AG09309 (cell line): Measurements from ENCODE around the gene HIVEP3.
A peak's percentile ranks its signal among the peaks of the same experiment; 100 is the strongest.

Experiments used
- DNase-seq: peaks from one replicate; pipeline ENCODE4 v3.0.0-alpha.2; 2010; ENCODE audit warnings: low read depth
- H3K4me3 ChIP-seq: 2 replicates; pipeline ENCODE4 v1.5.1; 2011; ENCODE audit warnings: mild to moderate bottlenecking, low read depth, low read length, moderate library complexity; ENCODE audit not compliant: control insufficient read depth
- CTCF ChIP-seq: IDR thresholded peaks from 2 replicates; pipeline ENCODE4 v1.5.1; 2011; ENCODE audit warnings: mild to moderate bottlenecking, low read depth, low read length, inconsistent platforms; ENCODE audit not compliant: insufficient read depth, control insufficient read depth; ENCODE audit errors: missing control alignments

The HIVEP3 gene

GRCh38 chr1:41767534-41768525 lies 150.9 kb downstream of the HIVEP3 start:
- no peak for TF ChIP-seq CTCF
- DNase-seq: no peak
- H3K4me3 ChIP-seq: no peak overlapping the region

GRCh38 chr1:41766546-41766945 lies 152.2 kb downstream of the HIVEP3 start:
- TF ChIP-seq CTCF: no peak
- DNase-seq: no peak
- no peak overlapping the region for H3K4me3 ChIP-seq

GRCh38 chr1:41766041-41766440 lies 152.7 kb downstream of the HIVEP3 start:
- no peak for TF ChIP-seq CTCF
- H3K4me3 ChIP-seq: no peak overlapping the region
- DNase-seq: no peak

GRCh38 chr1:41765152-41765551 lies 153.6 kb downstream of the HIVEP3 start:
- H3K4me3 ChIP-seq: no peak overlapping the region
- TF ChIP-seq CTCF: no peak
- DNase-seq: no peak

- no peak overlapping the region for H3K4me3 ChIP-seq
- no peak for TF ChIP-seq CTCF
- no peak for DNase-seq
Measured at GRCh38 chr1:41764656-41765055, 154.1 kb downstream of the HIVEP3 start.

DNA sequence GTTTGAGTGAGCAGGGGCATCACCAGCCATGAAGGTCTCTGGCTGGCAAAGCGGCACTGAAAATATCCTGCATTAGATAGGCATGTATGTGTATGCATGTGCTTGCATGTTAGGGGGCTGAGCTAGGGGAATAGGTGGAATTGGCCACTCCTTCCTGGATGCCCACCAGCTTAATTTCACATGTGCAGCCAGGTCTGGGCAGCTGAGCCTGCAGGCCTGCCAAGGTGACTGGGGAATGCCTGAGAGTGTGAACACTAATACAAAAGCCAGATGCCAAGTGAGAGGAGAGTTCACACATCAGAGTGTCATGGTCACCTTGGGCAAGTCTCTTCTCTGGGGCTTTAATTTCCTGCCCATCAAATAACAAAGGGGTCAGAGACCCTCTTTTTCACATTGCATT lies 155.9 kb downstream of the HIVEP3 start:
- no peak for DNase-seq
- no peak overlapping the region for H3K4me3 ChIP-seq
- no peak for TF ChIP-seq CTCF

DNA sequence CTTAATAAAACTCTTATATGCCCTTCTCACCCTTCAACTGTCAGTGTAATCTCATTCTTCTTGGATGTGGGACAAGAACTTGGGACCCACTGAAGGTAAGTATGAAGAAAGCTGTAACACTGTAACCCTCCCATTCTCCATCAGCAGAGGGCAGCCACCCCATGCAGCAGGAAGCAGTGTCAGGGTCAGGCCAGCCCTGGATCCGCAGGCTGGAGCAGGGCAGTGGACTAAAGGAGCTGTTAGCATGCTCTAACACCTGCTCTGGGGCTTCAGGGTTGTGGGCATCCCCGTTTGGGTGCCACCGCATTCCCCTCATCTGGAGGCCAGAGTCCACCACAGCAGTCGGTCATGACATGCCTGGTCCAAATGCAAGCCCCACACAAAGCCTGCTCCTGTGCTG lies 156.5 kb downstream of the HIVEP3 start:
- no peak overlapping the region for H3K4me3 ChIP-seq
- DNase-seq: no peak
- peak; percentile 20 for TF ChIP-seq CTCF
